Activated T-helper 2 cell treated with anti-CD3 and anti-CD28 coated beads, Interferon-gamma antibody, Interleukin-2, Interleukin-4, amounts not matched to agents 10 μg/mL and 5 μg/mL and 100 μg/mL, durations not matched to agents 14 hours and 24 hours and 36 hours (primary cell): ENCODE measurements around the gene THOC5. TPM values are rescaled to one million over a fixed set of nuclear protein-coding genes. Genes with fewer than 3 reads are reported as not detected.

Experiments
- total RNA-seq: library from RNA; stranded (reverse); gene quantifications from 2 replicates; pipeline ENCODE4 v1.2.3, GENCODE V29; 2022

Gene THOC5
- total RNA-seq, 1 donor from 2014 or later, result 50.5 TPM

Other genes starting within 250 kb of the THOC5 start
- gene GAS2L1, start 247.1 kb downstream of the THOC5 start, total RNA-seq, result 3.0 and 3.4 TPM in 2 replicates
- gene RASL10A, start 238.1 kb downstream of the THOC5 start, total RNA-seq, result 0.46 and 0.52 TPM in 2 replicates
- 73.4 and 76.4 TPM in 2 replicates for gene AP1B1, start 165.2 kb downstream of the THOC5 start, total RNA-seq
- not detected in 2 replicates for gene RFPL1, start 115.2 kb downstream of the THOC5 start, total RNA-seq
- 7.0 and 7.5 TPM in 2 replicates for gene NEFH, start 73.5 kb downstream of the THOC5 start, total RNA-seq
- 54.9 and 56.6 TPM in 2 replicates for gene NIPSNAP1, start 27.4 kb upstream of the THOC5 start, total RNA-seq
- gene NF2, start 49.9 kb upstream of the THOC5 start, total RNA-seq, result 57.1 and 57.7 TPM in 2 replicates
- gene CABP7, start 166.2 kb upstream of the THOC5 start, total RNA-seq, result 0.05 TPM in 1 of 2 replicates, not detected in the other
- 26.0 and 26.9 TPM in 2 replicates for gene ZMAT5, start 213.2 kb upstream of the THOC5 start, total RNA-seq
- 87.7 and 92.4 TPM in 2 replicates for gene UQCR10, start 213.6 kb upstream of the THOC5 start, total RNA-seq